GM12873 (cell line): ENCODE measurements around the gene R3HDM4.

Source experiments
- CTCF ChIP-seq: IDR thresholded peaks from 2 replicates; pipeline ENCODE4 v1.5.1; 2012; ENCODE audit warnings: low read depth, mild to moderate bottlenecking, moderate library complexity, low read length, control low read depth; ENCODE audit not compliant: insufficient read depth; ENCODE audit errors: missing control alignments

R3HDM4 gene

GRCh38 chr19:892894-893689 lies 19.9 kb downstream of the R3HDM4 start, which contains the start of the genes MED16 and RNU6-9:
TSS of gene MED16 (minus strand) at chr19:893187. CDS start at chr19:891131, 2,056 bp downstream.
TSS of gene RNU6-9 (plus strand) at chr19:893484.
- no peak for TF ChIP-seq CTCF

- no peak for TF ChIP-seq CTCF
These were observed 20.7 kb downstream of the R3HDM4 start for GRCh38 chr19:892243-892893.

GRCh38 chr19:890831-891230 lies 22.2 kb downstream of the R3HDM4 start:
- no peak for TF ChIP-seq CTCF

- no peak for TF ChIP-seq CTCF
These were observed 23.2 kb downstream of the R3HDM4 start for GRCh38 chr19:889662-890295.

- TF ChIP-seq CTCF, result no peak
These were observed 24.2 kb downstream of the R3HDM4 start for GRCh38 chr19:888581-889385.

- TF ChIP-seq CTCF, result no peak
These were observed 25.4 kb downstream of the R3HDM4 start for GRCh38 chr19:887599-887998.
